ENCODE data around the gene SFT2D1. TPM values are rescaled to one million over a fixed set of nuclear protein-coding genes. Genes with fewer than 3 reads are reported as not detected.

SFT2D1 gene
- total RNA-seq, 4 donors from 2014 or later = 35.2 to 65.4 (median 50.3) TPM

- no peak for TF ChIP-seq CTCF (IDR thresholded peaks at IDR 0.05; ENCODE audit: low read depth)
These were observed 3.5 kb downstream of the SFT2D1 start for GRCh38 chr6:166338854-166339253.

- TF ChIP-seq CTCF (IDR thresholded peaks at IDR 0.05; ENCODE audit: low read depth) = no peak
These were observed 5.5 kb downstream of the SFT2D1 start for GRCh38 chr6:166336847-166337246.

- no peak for TF ChIP-seq CTCF (IDR thresholded peaks at IDR 0.05; ENCODE audit: low read depth)
These were observed 6.7 kb downstream of the SFT2D1 start for GRCh38 chr6:166335378-166336302.

- TF ChIP-seq CTCF (IDR thresholded peaks at IDR 0.05; ENCODE audit: low read depth) = no peak
These were observed 7.5 kb downstream of the SFT2D1 start for GRCh38 chr6:166334878-166335277.

- no peak for TF ChIP-seq CTCF (IDR thresholded peaks at IDR 0.05; ENCODE audit: low read depth)
These were observed 9.0 kb downstream of the SFT2D1 start for GRCh38 chr6:166333172-166333995.

GRCh38 chr6:166331503-166332415 lies 10.6 kb downstream of the SFT2D1 start:
- no peak for TF ChIP-seq CTCF (IDR thresholded peaks at IDR 0.05; ENCODE audit: low read depth)

Measured in subcutaneous adipose tissue (tissue), 4 donors.